Mesenchymal stem cell (in vitro differentiated cells and primary cell): ENCODE data around the gene BICC1.

Experiments used
- DNase-seq: peaks from one replicate; pipeline ENCODE4 v3.0.0-alpha.2; 2013
- H2AFZ ChIP-seq: one replicate; pipeline ENCODE4 v1.6.1; 2013; ENCODE audit warnings: low read depth, mild to moderate bottlenecking, control low read depth, inconsistent platforms, low read length, moderate library complexity
- H2AK5ac ChIP-seq: 2 replicates; pipeline ENCODE4 v1.6.1; 2013; ENCODE audit warnings: low read length, moderate library complexity, mild to moderate bottlenecking, inconsistent platforms; ENCODE audit not compliant: severe bottlenecking
- H2BK120ac ChIP-seq: one replicate; pipeline ENCODE4 v1.6.1; 2013; ENCODE audit warnings: low read depth, mild to moderate bottlenecking, inconsistent platforms, low read length, moderate library complexity
- H2BK12ac ChIP-seq, 2 experiments: one replicate each; pipeline ENCODE4 v1.6.1; 2013; ENCODE audit warnings: inconsistent platforms in 2 of 2, low read length in 2 of 2, mild to moderate bottlenecking in 2 of 2, moderate library complexity in 2 of 2, control low read depth in 1 of 2
- H2BK15ac ChIP-seq: one replicate; pipeline ENCODE4 v1.6.1; 2013; ENCODE audit warnings: mild to moderate bottlenecking, low read depth, inconsistent platforms; ENCODE audit not compliant: poor library complexity, severe bottlenecking
- H2BK5ac ChIP-seq: 2 replicates; pipeline ENCODE4 v1.6.1; 2013; ENCODE audit warnings: low read depth, mild to moderate bottlenecking, low read length, control low read depth, inconsistent platforms; ENCODE audit not compliant: poor library complexity, severe bottlenecking
- H3K14ac ChIP-seq, 2 experiments: one replicate each; pipeline ENCODE4 v1.6.1; 2013; ENCODE audit warnings: inconsistent platforms in 2 of 2, low read length in 2 of 2, control low read depth in 1 of 2, mild to moderate bottlenecking in 1 of 2, moderate library complexity in 1 of 2
- H3K18ac ChIP-seq, 2 experiments: one replicate each; pipeline ENCODE4 v1.6.1; 2013; ENCODE audit warnings: inconsistent platforms in 2 of 2, low read length in 2 of 2, control low read depth in 1 of 2, low read depth in 1 of 2, mild to moderate bottlenecking in 1 of 2
- H3K23ac ChIP-seq, 2 experiments: one replicate each; pipeline ENCODE4 v1.6.1; 2013; ENCODE audit warnings: inconsistent platforms in 2 of 2, low read length in 2 of 2, mild to moderate bottlenecking in 2 of 2, moderate library complexity in 2 of 2, control low read depth in 1 of 2
- H3K27ac ChIP-seq: 2 replicates; pipeline ENCODE4 v1.5.1; 2013; ENCODE audit warnings: mild to moderate bottlenecking, moderate library complexity, low read length, control low read depth, inconsistent platforms; ENCODE audit not compliant: poor library complexity, severe bottlenecking
- H3K27me3 ChIP-seq, 2 experiments: 2 replicates each; pipeline versions ENCODE4 v1.6.1 to v1.7.0; 2013; ENCODE audit warnings: low read length in 2 of 2, mild to moderate bottlenecking in 2 of 2, moderate library complexity in 2 of 2, control low read depth in 1 of 2, inconsistent platforms in 1 of 2; ENCODE audit not compliant: control insufficient read depth in 1 of 2, insufficient read depth in 1 of 2
- H3K36me3 ChIP-seq, 2 experiments: 2 replicates each; pipeline versions ENCODE4 v1.6.1 to v1.7.0; 2013; ENCODE audit warnings: low read length in 2 of 2, control low read depth in 1 of 2, inconsistent platforms in 1 of 2, low read depth in 1 of 2, mild to moderate bottlenecking in 1 of 2; ENCODE audit not compliant: insufficient read depth in 2 of 2, control insufficient read depth in 1 of 2
- H3K4ac ChIP-seq, 2 experiments: one replicate each; pipeline ENCODE4 v1.6.1; 2013; ENCODE audit warnings: inconsistent platforms in 2 of 2, low read length in 2 of 2, mild to moderate bottlenecking in 2 of 2, moderate library complexity in 2 of 2, control low read depth in 1 of 2, low read depth in 1 of 2
- H3K4me1 ChIP-seq: 2 replicates; pipeline ENCODE4 v1.6.1; 2013; ENCODE audit warnings: low read depth, low read length, control low read depth; ENCODE audit not compliant: control insufficient read depth, insufficient read depth
- H3K4me2 ChIP-seq: 2 replicates; pipeline ENCODE4 v1.6.1; 2013; ENCODE audit warnings: low read length, mild to moderate bottlenecking, inconsistent platforms; ENCODE audit not compliant: poor library complexity, severe bottlenecking
- H3K4me3 ChIP-seq, 2 experiments: 2 replicates each; pipeline versions ENCODE4 v1.5.1 to v1.7.0; 2013; ENCODE audit warnings: low read length in 2 of 2, mild to moderate bottlenecking in 2 of 2, control low read depth in 1 of 2, low read depth in 1 of 2; ENCODE audit not compliant: insufficient read depth in 1 of 2
- H3K79me1 ChIP-seq: replicated peaks from 2 replicates; pipeline ENCODE4 v1.6.1; 2013; ENCODE audit warnings: mild to moderate bottlenecking, control low read depth, low read length, inconsistent platforms; ENCODE audit not compliant: poor library complexity, severe bottlenecking
- H3K9ac ChIP-seq: 2 replicates; pipeline ENCODE4 v1.7.0; 2013; ENCODE audit warnings: mild to moderate bottlenecking, low read length, moderate library complexity
- H3K9me3 ChIP-seq: 2 replicates; pipeline ENCODE4 v1.7.0; 2013; ENCODE audit warnings: mild to moderate bottlenecking, low read length; ENCODE audit not compliant: control insufficient read depth
- H4K8ac ChIP-seq: one replicate; pipeline ENCODE4 v1.6.1; 2013; ENCODE audit warnings: inconsistent platforms, mild to moderate bottlenecking, low read length, moderate library complexity
- H4K91ac ChIP-seq: one replicate; pipeline ENCODE4 v1.6.1; 2013; ENCODE audit warnings: mild to moderate bottlenecking, low read length, inconsistent platforms
- WGBS: methylation state at CpG from one replicate; pipeline ENCODE4 v1.1.7; 2013; ENCODE audit warnings: mixed read lengths; 5-methylcytosine and 5-hydroxymethylcytosine counted together

Gene BICC1

DNA sequence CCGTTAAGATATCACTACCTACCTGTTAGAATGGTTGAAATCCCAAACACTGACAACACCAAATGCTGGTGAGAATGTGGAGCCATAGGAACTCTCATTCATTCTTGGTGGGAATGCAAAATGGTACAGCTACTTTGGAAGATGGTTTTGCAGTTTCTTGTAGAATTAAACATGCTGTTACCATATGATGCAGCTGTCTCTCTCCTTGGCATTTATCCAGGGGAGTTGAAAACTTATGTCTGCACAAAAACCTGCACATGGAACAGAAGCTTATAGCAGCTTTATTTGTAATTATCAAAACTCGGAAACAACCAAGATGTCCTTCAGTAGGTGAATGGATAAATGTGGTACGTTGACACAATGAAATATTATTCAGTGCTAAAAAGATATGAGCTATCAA lies 199.5 kb downstream of the BICC1 start:
- Histone ChIP-seq H2BK120ac (no peak overlapping the region), H2AFZ (no peak overlapping the region), H2BK12ac (no peak overlapping the region), H3K14ac (no peak overlapping the region), H3K23ac (no peak overlapping the region), H4K8ac (no peak overlapping the region), H3K9ac (no peak overlapping the region), H2BK15ac (no peak overlapping the region), H3K27ac (no peak overlapping the region), H4K91ac (no peak overlapping the region), H3K4me2 (no peak overlapping the region), H3K27me3 (no peaks in the 10 kb centered on the region), H2AK5ac (no peak overlapping the region), H3K9me3 (no peaks in the 10 kb centered on the region), H3K4ac (no peak overlapping the region), H3K79me1 (peaks cover 14% of the 10 kb centered on the region), H2BK5ac (no peak overlapping the region), H3K36me3 (peaks cover 7 to 52% of the 10 kb centered on the region in 2 experiments), H3K4me3 (no peak overlapping the region), H3K4me1 (peaks cover 3% of the 10 kb centered on the region), H3K18ac (no peak overlapping the region)
- no peak for DNase-seq
- WGBS, result 90% methylated on average over 3 of the region's 3 CpGs

DNA sequence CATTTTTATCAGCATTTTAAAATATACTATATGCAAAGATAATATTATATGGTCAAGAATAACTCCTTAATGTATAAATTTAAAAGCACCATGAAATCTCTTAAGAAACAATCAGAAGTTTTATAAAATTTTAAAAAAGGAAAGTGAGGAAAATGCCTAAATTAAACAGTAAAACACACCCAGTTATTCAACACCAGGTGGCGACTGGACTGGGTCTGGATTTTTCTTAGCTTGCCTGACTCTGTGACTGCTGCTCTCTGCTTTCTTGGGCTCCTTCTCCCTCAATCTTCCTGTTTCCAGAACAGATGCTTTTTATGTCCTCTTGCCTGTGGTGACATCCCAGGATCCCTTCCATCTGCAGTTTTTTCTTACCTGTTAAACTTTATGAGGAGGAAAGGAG lies 200.3 kb downstream of the BICC1 start:
- Histone ChIP-seq H4K8ac (no peak overlapping the region), H3K27ac (no peak overlapping the region)

DNA sequence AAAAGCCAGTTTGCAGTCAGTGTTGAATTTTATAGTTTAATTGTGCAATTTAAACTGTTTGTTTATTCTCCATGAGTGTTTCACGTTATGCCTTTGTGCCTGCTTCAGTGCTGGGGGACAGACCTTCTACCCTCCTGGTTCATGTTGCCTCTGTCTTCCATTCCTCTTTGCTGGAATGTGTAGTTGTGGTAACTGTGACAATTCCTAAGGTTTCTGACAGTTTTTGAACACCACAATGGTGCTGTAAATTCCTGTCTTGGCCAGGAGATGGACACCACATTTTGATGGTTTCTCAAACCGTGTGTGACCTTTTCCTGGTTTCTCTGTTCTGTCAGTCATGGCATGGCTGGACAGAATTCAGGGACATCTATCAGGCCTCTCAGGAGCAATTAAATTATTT lies 201.7 kb downstream of the BICC1 start:
- Histone ChIP-seq H4K91ac (no peak overlapping the region), H3K27me3 (no peaks in the 10 kb centered on the region), H3K9ac (no peak overlapping the region), H3K4me2 (no peak overlapping the region), H3K4me3 (no peak overlapping the region), H3K14ac (no peak overlapping the region), H3K27ac (no peak overlapping the region), H2BK15ac (no peak overlapping the region), H2BK12ac (no peak overlapping the region), H2BK5ac (no peak overlapping the region), H3K4me1 (peaks cover 1% of the 10 kb centered on the region), H2AK5ac (no peak overlapping the region), H3K4ac (no peak overlapping the region), H2AFZ (no peak overlapping the region), H4K8ac (no peak overlapping the region), H3K18ac (no peak overlapping the region), H2BK120ac (no peak overlapping the region), H3K36me3 (peaks cover 3 to 49% of the 10 kb centered on the region in 2 experiments), H3K9me3 (no peaks in the 10 kb centered on the region), H3K79me1 (peaks cover 14% of the 10 kb centered on the region), H3K23ac (no peak overlapping the region)
- WGBS, result 68% methylated on average over 2 of the region's 2 CpGs
- no peak for DNase-seq

More for the DNA sequence above, 200.3 kb downstream of the BICC1 start:
- H3K4ac ChIP-seq, result no peak overlapping the region
- H3K9me3 ChIP-seq, result no peaks in the 10 kb centered on the region
- H2BK5ac ChIP-seq, result no peak overlapping the region
- no peak overlapping the region for H3K23ac ChIP-seq
- no peak overlapping the region for H2AK5ac ChIP-seq
- no peak overlapping the region for H3K9ac ChIP-seq
- WGBS, result 31% methylated on average over 1 of the region's 1 CpG
- H3K36me3 ChIP-seq, result peaks cover 7 to 54% of the 10 kb centered on the region in 2 experiments
- no peak overlapping the region for H3K4me3 ChIP-seq
- no peak for DNase-seq
- H2BK12ac ChIP-seq, result no peak overlapping the region
- H3K27me3 ChIP-seq, result no peaks in the 10 kb centered on the region
- no peak overlapping the region for H2BK15ac ChIP-seq
- no peak overlapping the region for H4K91ac ChIP-seq
- no peak overlapping the region for H2AFZ ChIP-seq
- H3K14ac ChIP-seq, result no peak overlapping the region
- no peak overlapping the region for H3K4me2 ChIP-seq
- no peak overlapping the region for H3K18ac ChIP-seq
- peaks cover 3% of the 10 kb centered on the region for H3K4me1 ChIP-seq
- H2BK120ac ChIP-seq, result no peak overlapping the region
- H3K79me1 ChIP-seq, result peaks cover 15% of the 10 kb centered on the region

DNA sequence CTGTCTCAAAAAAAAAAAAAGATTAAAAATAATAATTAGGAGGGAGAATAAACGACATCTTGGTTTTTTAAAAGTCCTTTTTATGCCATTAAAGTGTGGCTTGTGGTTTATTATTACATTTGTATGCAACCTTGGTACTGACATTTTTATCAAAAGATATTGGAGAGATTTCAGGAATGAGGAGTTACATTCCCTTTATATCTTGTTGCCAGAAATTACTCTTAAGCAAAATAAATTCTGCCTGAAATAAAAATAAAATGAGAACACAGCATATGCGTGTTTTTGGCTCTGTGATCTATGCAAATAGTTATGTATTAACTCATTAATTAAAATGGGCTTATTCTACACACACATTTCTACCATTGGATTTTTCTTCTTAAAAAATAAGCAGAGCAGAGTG lies 202.4 kb downstream of the BICC1 start:
- no peak overlapping the region for H4K8ac ChIP-seq
- H3K18ac ChIP-seq, result no peak overlapping the region
- no peak overlapping the region for H3K23ac ChIP-seq
- DNase-seq, result no peak
- peaks cover 13% of the 10 kb centered on the region for H3K79me1 ChIP-seq
- WGBS, result 75% methylated on average over 1 of the region's 2 CpGs
- H3K4me1 ChIP-seq, result peaks cover 1% of the 10 kb centered on the region
- no peak overlapping the region for H2AK5ac ChIP-seq
- H3K4ac ChIP-seq, result no peak overlapping the region
- no peak overlapping the region for H2BK120ac ChIP-seq
- H3K4me3 ChIP-seq, result no peak overlapping the region
- no peak overlapping the region for H3K9ac ChIP-seq
- no peaks in the 10 kb centered on the region for H3K9me3 ChIP-seq
- H3K27ac ChIP-seq, result no peak overlapping the region
- H2BK15ac ChIP-seq, result no peak overlapping the region
- H3K14ac ChIP-seq, result no peak overlapping the region
- H3K27me3 ChIP-seq, result no peaks in the 10 kb centered on the region
- no peak overlapping the region for H4K91ac ChIP-seq
- no peak overlapping the region for H2BK5ac ChIP-seq
- peaks cover 3 to 44% of the 10 kb centered on the region in 2 experiments for H3K36me3 ChIP-seq
- H3K4me2 ChIP-seq, result no peak overlapping the region
- no peak overlapping the region for H2AFZ ChIP-seq
- H2BK12ac ChIP-seq, result no peak overlapping the region
